ENCODE measurements around the gene LUM.

GRCh38 chr12:91120781-91121180, 9.5 kb upstream of the LUM start:
- TF ChIP-seq POLR2A (IDR thresholded peaks at IDR 0.05) (no peak), EP300 (IDR thresholded peaks at IDR 0.05) (no peak)
- TF ChIP-seq, protein P1, sequence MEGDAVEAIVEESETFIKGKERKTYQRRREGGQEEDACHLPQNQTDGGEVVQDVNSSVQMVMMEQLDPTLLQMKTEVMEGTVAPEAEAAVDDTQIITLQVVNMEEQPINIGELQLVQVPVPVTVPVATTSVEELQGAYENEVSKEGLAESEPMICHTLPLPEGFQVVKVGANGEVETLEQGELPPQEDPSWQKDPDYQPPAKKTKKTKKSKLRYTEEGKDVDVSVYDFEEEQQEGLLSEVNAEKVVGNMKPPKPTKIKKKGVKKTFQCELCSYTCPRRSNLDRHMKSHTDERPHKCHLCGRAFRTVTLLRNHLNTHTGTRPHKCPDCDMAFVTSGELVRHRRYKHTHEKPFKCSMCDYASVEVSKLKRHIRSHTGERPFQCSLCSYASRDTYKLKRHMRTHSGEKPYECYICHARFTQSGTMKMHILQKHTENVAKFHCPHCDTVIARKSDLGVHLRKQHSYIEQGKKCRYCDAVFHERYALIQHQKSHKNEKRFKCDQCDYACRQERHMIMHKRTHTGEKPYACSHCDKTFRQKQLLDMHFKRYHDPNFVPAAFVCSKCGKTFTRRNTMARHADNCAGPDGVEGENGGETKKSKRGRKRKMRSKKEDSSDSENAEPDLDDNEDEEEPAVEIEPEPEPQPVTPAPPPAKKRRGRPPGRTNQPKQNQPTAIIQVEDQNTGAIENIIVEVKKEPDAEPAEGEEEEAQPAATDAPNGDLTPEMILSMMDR (IDR thresholded peaks at IDR 0.05): no peak
